HepG2 (cell line): ENCODE measurements around the gene LIM2. TPM values are rescaled to one million over a fixed set of nuclear protein-coding genes. Genes with fewer than 3 reads are reported as not detected.
A peak's percentile ranks its signal among the peaks of the same experiment; 100 is the strongest.

Experiments
- AGO1 ChIP-seq: fragments of 200-400 bp; formaldehyde crosslinking; IDR thresholded peaks from 2 replicates; pipeline ENCODE4 v1.6.1; 2017; ENCODE audit warnings: mild to moderate bottlenecking, low read depth, low read length, moderate library complexity; ENCODE audit not compliant: poor library complexity, severe bottlenecking
- ELF3 ChIP-seq: IDR thresholded peaks from 2 replicates; pipeline ENCODE4 v1.6.1; 2016; ENCODE audit warnings: missing genetic modification reagents, missing compliant biosample characterization
- HDAC2 ChIP-seq: sonication (generic); formaldehyde crosslinking; IDR thresholded peaks from 2 replicates; pipeline ENCODE4 v1.4.0; 2020; ENCODE audit warnings: missing genetic modification reagents
- HOXA3 ChIP-seq: sonication (generic); formaldehyde crosslinking; IDR thresholded peaks from 2 replicates; pipeline ENCODE4 v1.5.0; 2020; ENCODE audit warnings: missing genetic modification reagents
- JUNB ChIP-seq: sonication (generic); formaldehyde crosslinking; IDR thresholded peaks from 2 replicates; pipeline ENCODE4 v1.8.0; 2022; ENCODE audit warnings: missing genetic modification reagents, mild to moderate bottlenecking, borderline replicate concordance
- MAFK ChIP-seq, 2 experiments: IDR thresholded peaks in 1 of 2; conservative IDR thresholded peaks in 1 of 2; 2 replicates each; pipeline ENCODE4 v1.6.1; 2011; ENCODE audit warnings: improper control_type of control experiment in 2 of 2, low read length in 2 of 2
- PAWR ChIP-seq: sonication (generic); formaldehyde crosslinking; IDR thresholded peaks from 2 replicates; pipeline ENCODE4 v1.4.0; 2020; ENCODE audit warnings: missing genetic modification reagents, mild to moderate bottlenecking, borderline replicate concordance
- SIX1 ChIP-seq: sonication (generic); formaldehyde crosslinking; IDR thresholded peaks from 2 replicates; pipeline ENCODE4 v1.4.0; 2020; ENCODE audit warnings: missing genetic modification reagents, borderline replicate concordance
- SRSF4 ChIP-seq: fragments of 200-400 bp; formaldehyde crosslinking; IDR thresholded peaks from one replicate; pipeline ENCODE4 v1.6.1; 2018; ENCODE audit warnings: mild to moderate bottlenecking, low read depth, low read length, moderate library complexity; ENCODE audit not compliant: poor library complexity, severe bottlenecking
- ZNF878 ChIP-seq: sonication (generic); formaldehyde crosslinking; IDR thresholded peaks from 2 replicates; pipeline ENCODE4 v1.8.1; 2023; ENCODE audit warnings: mild to moderate bottlenecking, missing genetic modification reagents, moderate library complexity
- polyA plus RNA-seq, 8 experiments: library from polyadenylated mRNA; depleted of rRNA in 3 of 8; stranded (reverse) in 7 of 8; unstranded in 1 of 8; fragments of >200 nt; fragmentation: Illumina TruSeq in 4 of 8; extraction: Trizol in 4 of 8; gene quantifications; 2 replicates each; pipeline versions ENCODE4 v1.2.1 to v1.2.3, GENCODE V29; 2011 to 2016; ENCODE audit warnings: low read depth in 4 of 8, missing spikeins in 1 of 8, mixed read lengths in 1 of 8; ENCODE audit not compliant: insufficient read depth in 1 of 8
- total RNA-seq, 5 experiments: library from RNA; depleted of rRNA; stranded (reverse); fragments of >200 nt; fragmentation: Illumina TruSeq; extraction: Trizol; gene quantifications; 2 replicates each; pipeline ENCODE4 v1.2.3, GENCODE V29; 2016; ENCODE audit warnings: low read depth in 1 of 5
- TF ChIP-seq, protein P1 (sequence below): sonication (generic); formaldehyde crosslinking; IDR thresholded peaks from 2 replicates; pipeline ENCODE4 v1.9.0; 2021; ENCODE audit warnings: missing genetic modification reagents, mild to moderate bottlenecking, borderline replicate concordance
- TF ChIP-seq, protein P2 (sequence below), 2 experiments: sonication (generic) in 1 of 2; formaldehyde crosslinking in 1 of 2; IDR thresholded peaks; 2 replicates each; pipeline versions ENCODE4 v1.6.1 to v1.9.0; 2014 to 2022; ENCODE audit warnings: antibody characterized with exemption in 1 of 2, borderline replicate concordance in 1 of 2, inconsistent platforms in 1 of 2, low read depth in 1 of 2, missing genetic modification reagents in 1 of 2
- TF ChIP-seq, protein P3 (sequence below): sonication (generic); formaldehyde crosslinking; IDR thresholded peaks from 2 replicates; pipeline ENCODE4 v1.8.0; 2022; ENCODE audit warnings: mild to moderate bottlenecking, missing genetic modification reagents, moderate library complexity
- TF ChIP-seq, protein P4 (sequence below), 2 experiments: sonication (generic) in 1 of 2; formaldehyde crosslinking in 1 of 2; IDR thresholded peaks; 2 replicates each; pipeline versions ENCODE4 v1.5.1 to v1.6.1; 2011 to 2020; ENCODE audit warnings: borderline replicate concordance in 1 of 2, low read depth in 1 of 2, low read length in 1 of 2, mild to moderate bottlenecking in 1 of 2, missing genetic modification reagents in 1 of 2, moderate library complexity in 1 of 2
- TF ChIP-seq, protein P5 (sequence below): sonication (generic); formaldehyde crosslinking; IDR thresholded peaks from 2 replicates; pipeline ENCODE4 v1.5.0; 2020; ENCODE audit warnings: missing genetic modification reagents

Gene LIM2
- total and polyA plus RNA-seq, 2 of the 13 experiments (the other 11 are each of a cell fraction or from before 2014, with no cell fraction given) = 1.3 TPM; not detected in 1

DNA sequence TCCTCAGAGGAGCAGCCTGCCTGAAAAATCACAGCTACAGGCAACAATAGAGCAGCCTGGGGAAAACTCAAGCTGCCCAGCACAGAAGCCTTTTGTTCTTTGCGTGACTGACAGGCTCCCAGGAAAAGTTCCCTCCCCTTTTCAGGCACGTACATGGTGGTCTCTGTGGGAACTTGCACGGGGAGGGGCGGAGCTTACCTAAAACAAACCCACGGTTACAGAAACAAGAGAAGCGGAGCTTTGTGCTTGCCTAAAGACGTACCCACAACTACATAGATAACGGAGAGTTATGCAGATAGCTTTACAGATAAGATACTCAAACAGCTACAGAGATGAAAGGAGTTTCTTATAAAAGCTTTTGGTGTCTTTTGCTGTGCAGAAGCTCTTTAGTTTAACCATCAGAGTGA lies 33.0 kb downstream of the LIM2 start (continued):
- TF ChIP-seq HDAC2 (CRISPR knock-in tag) (peak; percentile 75), MAFK (conservative IDR thresholded peaks at IDR 0.05 in 1 of 2, IDR thresholded peaks at IDR 0.05 in 1 of 2; ENCODE audit: low read length in 2 of 2) (no peak), PAWR (CRISPR knock-in tag) (no peak), ZNF878 (CRISPR knock-in tag) (no peak), AGO1 (no peak), JUNB (CRISPR knock-in tag) (no peak), SIX1 (CRISPR knock-in tag) (peak; percentile 75; the same call in 1 of the 2 replicates), ELF3 (peak; percentile 51; the same call in 1 of the 2 replicates), HOXA3 (CRISPR knock-in tag) (0 out of 2 replicates have a peak, but pooled peaks have one; percentile 47), SRSF4 (no peak)
- TF ChIP-seq, protein P1, sequence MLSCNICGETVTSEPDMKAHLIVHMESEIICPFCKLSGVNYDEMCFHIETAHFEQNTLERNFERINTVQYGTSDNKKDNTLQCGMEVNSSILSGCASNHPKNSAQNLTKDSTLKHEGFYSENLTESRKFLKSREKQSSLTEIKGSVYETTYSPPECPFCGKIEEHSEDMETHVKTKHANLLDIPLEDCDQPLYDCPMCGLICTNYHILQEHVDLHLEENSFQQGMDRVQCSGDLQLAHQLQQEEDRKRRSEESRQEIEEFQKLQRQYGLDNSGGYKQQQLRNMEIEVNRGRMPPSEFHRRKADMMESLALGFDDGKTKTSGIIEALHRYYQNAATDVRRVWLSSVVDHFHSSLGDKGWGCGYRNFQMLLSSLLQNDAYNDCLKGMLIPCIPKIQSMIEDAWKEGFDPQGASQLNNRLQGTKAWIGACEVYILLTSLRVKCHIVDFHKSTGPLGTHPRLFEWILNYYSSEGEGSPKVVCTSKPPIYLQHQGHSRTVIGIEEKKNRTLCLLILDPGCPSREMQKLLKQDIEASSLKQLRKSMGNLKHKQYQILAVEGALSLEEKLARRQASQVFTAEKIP (CRISPR knock-in tag) = no peak
- TF ChIP-seq, protein P2, sequence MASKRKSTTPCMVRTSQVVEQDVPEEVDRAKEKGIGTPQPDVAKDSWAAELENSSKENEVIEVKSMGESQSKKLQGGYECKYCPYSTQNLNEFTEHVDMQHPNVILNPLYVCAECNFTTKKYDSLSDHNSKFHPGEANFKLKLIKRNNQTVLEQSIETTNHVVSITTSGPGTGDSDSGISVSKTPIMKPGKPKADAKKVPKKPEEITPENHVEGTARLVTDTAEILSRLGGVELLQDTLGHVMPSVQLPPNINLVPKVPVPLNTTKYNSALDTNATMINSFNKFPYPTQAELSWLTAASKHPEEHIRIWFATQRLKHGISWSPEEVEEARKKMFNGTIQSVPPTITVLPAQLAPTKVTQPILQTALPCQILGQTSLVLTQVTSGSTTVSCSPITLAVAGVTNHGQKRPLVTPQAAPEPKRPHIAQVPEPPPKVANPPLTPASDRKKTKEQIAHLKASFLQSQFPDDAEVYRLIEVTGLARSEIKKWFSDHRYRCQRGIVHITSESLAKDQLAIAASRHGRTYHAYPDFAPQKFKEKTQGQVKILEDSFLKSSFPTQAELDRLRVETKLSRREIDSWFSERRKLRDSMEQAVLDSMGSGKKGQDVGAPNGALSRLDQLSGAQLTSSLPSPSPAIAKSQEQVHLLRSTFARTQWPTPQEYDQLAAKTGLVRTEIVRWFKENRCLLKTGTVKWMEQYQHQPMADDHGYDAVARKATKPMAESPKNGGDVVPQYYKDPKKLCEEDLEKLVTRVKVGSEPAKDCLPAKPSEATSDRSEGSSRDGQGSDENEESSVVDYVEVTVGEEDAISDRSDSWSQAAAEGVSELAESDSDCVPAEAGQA (IDR thresholded peaks at IDR 0.05; ENCODE audit: low read depth) = no peak
- TF ChIP-seq, protein P2 (CRISPR knock-in tag; IDR thresholded peaks at IDR 0.05; ENCODE audit: borderline replicate concordance) = no peak
- TF ChIP-seq, protein P3, sequence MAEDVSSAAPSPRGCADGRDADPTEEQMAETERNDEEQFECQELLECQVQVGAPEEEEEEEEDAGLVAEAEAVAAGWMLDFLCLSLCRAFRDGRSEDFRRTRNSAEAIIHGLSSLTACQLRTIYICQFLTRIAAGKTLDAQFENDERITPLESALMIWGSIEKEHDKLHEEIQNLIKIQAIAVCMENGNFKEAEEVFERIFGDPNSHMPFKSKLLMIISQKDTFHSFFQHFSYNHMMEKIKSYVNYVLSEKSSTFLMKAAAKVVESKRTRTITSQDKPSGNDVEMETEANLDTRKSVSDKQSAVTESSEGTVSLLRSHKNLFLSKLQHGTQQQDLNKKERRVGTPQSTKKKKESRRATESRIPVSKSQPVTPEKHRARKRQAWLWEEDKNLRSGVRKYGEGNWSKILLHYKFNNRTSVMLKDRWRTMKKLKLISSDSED = no peak
- TF ChIP-seq, protein P4, sequence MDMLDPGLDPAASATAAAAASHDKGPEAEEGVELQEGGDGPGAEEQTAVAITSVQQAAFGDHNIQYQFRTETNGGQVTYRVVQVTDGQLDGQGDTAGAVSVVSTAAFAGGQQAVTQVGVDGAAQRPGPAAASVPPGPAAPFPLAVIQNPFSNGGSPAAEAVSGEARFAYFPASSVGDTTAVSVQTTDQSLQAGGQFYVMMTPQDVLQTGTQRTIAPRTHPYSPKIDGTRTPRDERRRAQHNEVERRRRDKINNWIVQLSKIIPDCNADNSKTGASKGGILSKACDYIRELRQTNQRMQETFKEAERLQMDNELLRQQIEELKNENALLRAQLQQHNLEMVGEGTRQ (IDR thresholded peaks at IDR 0.05; ENCODE audit: low read depth, low read length) = no peak
- TF ChIP-seq, protein P4 (CRISPR knock-in tag; IDR thresholded peaks at IDR 0.05; ENCODE audit: borderline replicate concordance) = no peak; the same call in 1 of the 2 replicates
- TF ChIP-seq, protein P5, sequence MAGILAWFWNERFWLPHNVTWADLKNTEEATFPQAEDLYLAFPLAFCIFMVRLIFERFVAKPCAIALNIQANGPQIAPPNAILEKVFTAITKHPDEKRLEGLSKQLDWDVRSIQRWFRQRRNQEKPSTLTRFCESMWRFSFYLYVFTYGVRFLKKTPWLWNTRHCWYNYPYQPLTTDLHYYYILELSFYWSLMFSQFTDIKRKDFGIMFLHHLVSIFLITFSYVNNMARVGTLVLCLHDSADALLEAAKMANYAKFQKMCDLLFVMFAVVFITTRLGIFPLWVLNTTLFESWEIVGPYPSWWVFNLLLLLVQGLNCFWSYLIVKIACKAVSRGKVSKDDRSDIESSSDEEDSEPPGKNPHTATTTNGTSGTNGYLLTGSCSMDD (CRISPR knock-in tag) = no peak
